A172 (cell line): ENCODE results near the gene SLC16A11. TPM values are rescaled to one million over a fixed set of nuclear protein-coding genes. Genes with fewer than 3 reads are reported as not detected.
A peak's percentile ranks its signal among the peaks of the same experiment; 100 is the strongest.
"Not testable (repeated sequence)": the region's sequence is repeated elsewhere in the genome, so short reads cannot be mapped to it uniquely, and the experiment has no call there.

Experiments used
- DNase-seq: peaks from one replicate; pipeline ENCODE4 v3.0.0-alpha.2; 2015; ENCODE audit warnings: low spot score
- total RNA-seq: library from RNA; depleted of rRNA; stranded (reverse); fragments of >200 nt; shearing (Covaris generic); gene quantifications from 2 replicates; pipeline ENCODE4 v1.2.3, GENCODE V29; 2014; rRNA removed

SLC16A11 gene
- total RNA-seq, 1 experiment from 2014 or later, result not detected

DNA sequence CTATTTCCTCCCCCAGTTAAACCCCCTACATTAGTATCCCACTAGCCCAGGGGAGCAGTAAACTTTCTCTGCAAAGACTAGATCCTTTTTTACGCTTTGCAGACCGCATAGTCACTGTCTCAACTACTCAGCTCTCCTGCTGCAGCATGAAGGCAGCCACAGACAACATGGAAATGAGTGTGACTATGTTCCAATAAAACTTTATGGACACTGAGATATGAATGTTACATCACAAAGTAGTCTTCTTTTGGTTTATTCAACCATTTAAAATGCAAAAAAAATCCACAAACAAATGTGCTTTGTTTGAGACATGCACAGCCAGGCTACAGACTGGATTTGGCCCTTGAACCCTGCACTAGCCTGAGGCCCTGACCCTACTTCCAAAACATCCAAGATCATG, 33.4 kb downstream of the SLC16A11 start:
- DNase-seq, result no peak

DNA sequence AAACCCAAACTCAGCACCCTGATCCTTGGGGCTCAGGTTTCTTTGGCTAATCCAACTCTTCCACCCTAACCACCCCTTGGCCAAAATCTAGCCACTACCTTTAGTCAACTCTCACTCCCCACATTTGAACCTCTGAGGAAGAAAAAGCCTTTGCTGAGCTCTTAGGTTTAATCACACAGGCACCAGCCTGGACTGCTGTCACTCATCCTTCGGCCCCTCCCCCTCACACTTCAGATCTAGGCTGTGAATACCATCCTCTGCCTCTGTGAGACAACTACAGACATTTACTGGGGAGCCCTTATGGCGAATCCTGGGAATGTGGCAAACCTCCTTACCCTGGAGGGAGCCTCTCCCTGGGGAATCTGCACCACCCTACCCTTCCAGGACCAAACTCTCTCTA, 36.7 kb downstream of the SLC16A11 start:
- DNase-seq, result no peak

DNA sequence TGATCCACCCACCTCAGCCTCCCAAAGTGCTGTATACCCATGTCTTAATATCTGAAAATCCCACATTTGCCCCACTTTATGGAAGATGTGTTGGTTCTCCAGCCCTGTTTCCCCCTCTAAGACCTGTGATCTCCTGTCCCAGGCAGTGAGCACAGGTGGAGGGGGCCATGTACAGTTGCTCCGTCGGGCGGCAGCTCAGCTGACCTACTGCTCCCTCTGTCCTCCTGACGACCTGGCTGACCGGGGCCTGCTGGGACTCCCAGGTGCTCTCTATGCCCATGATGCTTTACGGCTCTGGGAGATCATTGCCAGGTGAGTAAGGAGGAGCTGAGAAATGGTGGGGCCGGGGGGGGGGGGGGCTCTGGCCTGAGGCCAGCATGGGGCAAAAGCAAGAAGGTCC, 38.2 kb downstream of the SLC16A11 start:
- DNase-seq, result no peak

DNA sequence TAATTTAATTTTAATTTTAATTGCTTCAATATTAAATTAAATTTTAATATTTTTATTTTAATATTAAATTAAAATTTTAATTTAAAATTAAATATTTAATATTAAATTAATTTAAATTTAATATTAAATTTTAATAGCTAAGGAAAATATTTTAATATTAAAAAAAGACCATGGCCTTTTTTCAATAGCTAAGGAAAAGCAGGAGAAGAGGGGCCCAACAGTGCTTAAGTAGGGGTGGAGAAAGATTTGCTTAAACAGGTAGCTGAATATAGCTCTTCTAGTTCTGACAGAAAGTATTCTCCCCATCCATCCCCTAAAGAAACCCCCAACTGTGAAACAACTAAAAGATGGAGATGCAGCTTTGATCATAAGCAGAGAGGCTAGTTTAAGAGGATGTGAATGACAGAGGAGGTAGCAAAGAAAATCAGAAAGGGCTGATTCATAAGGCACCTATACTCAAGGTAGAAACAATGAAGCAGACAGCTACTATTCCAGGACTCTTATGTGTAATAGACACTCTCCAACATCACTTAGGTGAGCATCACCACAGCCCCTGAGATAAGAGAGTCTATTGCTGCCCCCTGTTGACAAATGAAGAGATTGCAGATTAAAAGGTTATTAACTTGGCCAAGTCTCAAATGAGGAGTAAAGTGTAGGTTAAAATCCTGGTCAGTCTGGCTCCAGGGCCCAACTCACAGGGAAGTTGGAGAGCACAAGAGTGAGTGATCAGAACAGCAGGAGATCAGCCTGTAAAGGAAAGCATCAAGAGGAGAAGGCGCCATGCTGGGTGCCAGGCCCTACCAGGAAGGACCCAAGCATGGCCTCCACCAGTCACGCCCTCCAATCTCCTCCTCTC, 39.3 kb downstream of the SLC16A11 start:
- DNase-seq, result peak; percentile 78

DNA sequence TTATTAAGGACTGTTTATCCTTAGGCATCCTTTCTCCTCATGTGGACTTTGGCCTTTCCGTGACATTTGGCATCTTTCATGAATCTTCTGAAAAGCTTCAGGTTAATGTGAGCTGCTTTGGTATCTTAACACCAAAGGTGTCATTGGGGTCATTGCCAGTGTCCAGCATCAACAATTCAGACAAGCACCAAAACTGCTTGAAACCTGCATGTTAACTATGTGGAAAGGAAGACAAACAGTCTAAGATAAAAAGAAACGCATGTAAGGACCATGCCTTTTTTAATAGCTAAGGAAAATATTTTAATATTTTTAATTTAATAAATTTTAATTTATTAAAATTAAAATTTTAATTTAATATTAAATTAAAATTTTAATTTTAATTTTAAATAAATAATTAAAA, 40.1 kb downstream of the SLC16A11 start:
- no peak for DNase-seq

DNA sequence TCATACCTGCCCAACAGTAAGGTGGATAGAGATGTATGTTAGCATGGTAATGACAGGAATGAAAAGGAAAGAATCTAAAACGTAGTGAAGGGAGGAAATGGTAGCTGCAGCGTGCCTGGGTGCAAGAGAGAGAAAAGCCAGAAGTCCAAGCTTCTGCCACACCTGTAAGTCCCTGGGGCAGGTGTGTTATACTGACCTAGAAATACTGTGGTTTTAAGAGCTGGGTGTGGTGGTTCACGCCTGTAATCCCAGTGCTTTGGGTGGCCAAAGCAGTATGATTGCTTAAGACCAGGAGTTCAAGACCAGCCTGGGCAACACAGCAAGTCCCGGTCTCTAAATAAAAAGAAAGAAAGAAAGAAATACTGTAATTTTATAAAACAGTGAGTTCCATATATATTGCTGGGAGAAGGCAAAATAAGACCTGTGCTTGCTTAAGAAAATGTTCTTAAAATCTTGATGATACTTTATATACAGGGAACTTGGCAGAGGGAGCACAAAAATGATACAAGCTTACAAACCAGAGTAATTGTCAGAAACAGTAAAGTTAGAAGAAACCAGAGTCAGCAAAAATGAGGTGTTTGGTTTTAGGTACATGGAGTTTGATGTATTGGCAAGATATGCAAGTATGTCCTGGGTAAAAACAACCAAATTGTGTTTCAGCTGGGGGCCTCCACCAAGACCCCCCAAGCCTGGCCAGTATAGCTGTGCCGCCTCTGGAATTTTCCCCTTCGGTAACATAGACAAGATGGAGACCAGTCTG, 41.4 kb downstream of the SLC16A11 start:
- no peak for DNase-seq

DNA sequence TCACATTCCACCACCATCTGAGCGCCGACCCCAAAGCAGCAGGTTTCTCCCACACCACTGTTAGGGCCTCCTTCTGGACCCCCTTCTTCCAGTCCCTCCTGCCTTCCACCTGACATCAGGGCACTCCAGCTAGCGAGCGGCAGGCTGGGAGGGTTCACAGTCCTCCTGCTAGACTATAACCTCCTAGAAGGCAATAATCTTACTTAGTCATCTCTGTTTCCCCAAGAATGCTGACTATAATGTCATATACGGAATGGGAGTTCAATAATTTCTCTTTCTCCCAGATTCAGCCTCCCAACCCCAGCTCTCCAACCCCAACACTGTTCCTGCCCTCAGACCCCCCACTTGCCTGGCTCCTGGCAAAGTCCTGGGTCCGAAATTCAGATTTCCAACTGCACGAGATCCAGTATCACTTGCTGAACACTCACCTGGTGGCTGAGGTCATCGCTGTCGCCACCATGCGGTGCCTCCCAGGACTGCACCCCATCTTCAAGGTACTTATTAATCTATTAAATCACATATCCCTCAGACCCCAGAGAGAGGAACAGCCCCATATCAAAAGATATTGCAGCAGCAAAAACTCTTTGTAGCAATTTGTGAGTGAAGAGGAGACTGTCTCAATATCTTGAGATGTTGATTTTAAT, 42.5 kb downstream of the SLC16A11 start:
- no peak for DNase-seq

DNA sequence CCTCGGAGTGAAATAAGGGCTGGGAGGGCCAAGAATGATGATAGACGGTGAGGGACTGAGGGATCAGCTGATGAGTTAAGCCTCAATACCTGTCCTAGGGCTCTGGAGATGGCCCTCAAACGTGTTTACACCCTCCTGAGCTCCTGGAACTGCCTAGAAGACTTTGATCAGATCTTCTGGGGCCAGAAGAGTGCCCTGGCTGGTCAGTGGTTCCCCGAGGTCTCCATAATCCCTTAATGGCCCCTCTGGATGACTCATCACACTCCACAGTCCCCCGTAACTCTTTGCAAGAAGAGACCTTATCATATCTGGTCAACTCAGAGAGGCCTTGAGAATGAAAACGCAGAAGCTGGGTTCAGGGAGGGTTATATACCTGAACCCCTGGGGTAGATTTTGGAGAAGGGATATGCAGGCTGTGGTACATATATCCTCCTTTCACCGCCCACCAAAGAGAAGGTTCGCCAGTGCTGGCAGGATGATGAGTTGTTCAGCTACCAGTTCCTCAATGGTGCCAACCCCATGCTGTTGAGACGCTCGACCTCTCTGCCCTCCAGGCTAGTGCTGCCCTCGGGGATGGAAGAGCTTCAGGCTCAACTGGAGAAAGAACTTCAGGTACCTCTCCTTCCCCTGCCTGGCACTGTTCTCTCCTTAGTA, 44.9 kb downstream of the SLC16A11 start:
- DNase-seq, result no peak

DNA sequence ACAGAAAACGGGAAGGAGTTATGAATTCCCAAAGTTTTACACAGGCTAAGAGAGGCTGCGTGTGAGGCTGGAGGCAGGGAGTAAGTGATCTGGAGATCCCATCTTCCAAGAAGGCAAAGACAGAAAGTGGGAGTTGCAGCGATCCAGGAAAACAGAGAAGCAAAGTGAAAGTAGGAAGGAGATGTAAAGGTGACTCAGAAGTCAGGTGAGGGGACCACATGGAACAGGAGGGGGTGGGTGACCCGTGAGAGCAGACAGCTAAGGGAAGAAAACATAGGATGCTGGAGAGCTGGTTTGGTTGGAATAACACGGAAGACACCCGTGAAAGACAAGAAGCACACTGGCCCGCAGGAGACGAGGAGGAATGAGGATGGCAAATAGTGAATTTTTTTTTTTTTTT, 46.7 kb downstream of the SLC16A11 start:
- DNase-seq, result no peak

DNA sequence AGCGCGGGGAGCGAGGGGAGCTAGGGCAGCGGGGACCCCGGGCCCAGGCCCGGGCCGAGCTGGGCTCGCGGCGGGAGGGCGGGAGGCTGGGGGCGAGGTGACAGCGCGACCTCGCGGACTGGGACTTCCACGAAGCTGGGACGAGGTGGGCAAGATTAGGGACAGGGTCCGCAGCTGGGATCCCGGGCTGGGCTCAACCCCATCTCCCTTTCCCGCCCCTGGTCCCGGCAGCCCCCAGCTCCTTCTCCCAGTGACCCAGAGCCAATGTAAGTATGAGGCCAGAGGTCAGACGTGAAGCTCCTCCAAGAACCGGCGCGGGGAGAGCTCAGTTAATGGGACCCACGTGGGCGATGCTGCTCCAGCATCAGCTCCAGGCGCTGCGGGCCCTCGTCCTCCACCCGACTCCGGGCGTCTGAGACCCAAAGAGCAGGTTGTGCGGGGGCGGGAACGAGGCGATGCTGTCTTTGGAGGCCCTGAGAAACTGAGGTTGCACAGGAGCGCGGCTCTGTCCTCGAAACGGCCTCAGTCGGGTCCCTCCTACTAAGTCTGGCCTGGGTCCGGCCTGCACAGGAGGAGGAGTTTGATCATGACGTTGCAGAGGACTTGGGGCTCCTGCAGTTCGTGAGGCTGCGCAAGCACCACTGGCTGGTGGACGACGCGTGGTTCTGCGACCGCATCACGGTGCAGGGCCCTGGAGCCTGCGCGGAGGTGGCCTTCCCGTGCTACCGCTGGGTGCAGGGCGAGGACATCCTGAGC, 47.5 kb downstream of the SLC16A11 start:
- DNase-seq, result no peak

DNA sequence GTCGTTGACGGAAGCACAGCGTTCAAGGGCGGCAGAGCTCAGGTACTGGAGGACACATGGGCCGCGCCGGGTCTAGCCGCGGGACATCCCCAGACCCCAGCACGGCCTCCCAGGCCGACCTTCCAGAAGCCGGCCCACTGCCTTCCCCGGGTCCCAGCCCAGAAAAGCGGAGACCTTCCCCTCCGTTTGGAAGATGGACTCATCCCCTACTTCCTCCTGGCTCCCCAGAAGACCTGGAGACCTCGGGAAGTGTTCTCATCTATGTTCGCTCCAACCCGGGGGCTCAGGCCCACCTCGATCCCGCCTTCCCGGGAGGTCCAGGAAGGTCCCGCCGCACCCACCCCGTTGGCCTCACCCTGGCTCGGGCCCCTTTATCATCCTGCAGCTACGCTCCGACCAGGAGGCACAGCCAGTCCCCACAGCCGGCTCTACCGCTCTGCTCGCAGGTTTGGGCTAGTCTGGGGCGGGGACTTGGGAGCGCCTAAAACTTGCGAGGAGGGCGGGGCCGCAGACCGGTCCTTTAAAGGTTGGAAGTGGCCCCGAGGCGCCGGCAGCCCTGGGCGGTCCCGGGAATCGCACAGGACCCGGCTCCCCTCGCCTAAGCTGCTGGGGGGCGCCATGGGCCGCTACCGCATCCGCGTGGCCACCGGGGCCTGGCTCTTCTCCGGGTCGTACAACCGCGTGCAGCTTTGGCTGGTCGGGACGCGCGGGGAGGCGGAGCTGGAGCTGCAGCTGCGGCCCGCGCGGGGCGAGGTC, 48.2 kb downstream of the SLC16A11 start, which contains the start of gene ALOX12:
Gene ALOX12, plus strand, starts transcription at position 550 of the 756 bp plus-strand sequence. Its CDS starts 69 bp downstream, at position 619.
- no peak for DNase-seq

DNA sequence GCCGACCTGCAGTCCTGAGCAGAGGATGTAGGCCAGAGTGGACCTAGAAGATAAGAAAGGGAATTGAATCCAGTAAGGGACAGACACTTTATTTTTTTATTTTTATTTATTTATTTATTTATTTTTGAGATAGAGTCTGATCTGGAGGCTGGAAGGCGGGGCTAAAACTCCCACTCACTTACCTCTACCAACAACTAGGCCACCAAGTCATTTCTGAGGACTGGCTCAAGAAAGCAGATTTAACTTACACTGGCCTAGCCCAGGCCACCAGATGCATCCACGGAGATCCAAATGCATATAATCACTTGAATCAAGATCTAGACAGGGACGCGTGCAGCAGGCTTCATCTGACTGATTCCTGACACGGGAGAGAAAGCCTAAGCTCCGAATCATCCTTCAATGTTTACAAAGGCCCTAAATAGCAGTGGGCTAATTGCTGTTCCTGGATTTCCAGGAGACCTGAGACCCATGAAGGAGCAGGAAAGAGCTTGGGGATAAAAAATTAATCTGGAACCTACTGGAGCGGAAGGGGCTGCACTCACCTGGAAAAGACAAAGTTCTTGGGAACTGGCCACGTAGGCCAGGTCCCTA, 49.1 kb downstream of the SLC16A11 start:
- DNase-seq, result no peak

DNA sequence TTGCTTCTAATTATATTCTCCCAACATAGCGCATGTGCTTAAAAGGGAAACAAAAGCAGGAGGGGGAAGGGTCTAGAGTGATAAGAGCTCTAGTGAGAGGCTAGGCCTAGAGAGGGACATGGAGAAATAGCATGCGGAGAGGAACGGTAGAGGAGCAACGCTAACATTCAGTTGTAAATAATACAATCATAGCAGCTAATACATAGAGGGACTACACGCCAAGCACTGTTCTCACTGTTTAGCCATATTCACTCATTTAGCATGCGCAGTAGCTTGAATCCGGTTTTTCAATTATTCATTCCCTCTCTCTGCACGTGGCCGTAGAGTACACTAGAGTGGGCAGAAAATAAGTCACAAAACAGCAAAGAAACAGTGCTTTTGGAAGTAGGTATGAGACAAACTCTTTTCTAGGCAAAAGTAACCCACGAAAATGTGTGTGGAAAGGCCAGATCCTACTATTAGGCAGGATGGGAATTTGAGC, 49.7 kb downstream of the SLC16A11 start:
- DNase-seq, result no peak

DNA sequence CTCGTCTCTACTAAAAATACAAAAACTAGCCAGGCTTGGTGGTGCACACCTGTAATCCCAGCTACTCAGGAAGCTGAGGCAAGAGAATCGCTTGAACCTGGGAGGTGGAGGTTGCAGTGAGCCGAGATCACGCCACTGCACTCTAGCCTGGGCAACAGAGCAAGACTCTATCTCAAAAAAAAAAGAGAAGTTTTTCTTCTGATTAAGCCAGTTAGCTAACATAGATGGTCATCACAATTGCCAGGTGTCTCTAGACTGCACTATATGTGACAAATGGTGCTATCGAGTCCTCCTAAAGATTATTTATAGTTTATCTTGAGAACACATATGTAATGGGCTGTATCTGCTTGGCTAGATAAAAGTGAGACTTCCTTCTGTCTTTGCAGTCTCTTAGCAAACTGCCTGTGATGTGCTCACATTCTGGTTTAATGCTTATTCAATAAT, 50.3 kb downstream of the SLC16A11 start:
- not testable (repeated sequence) for DNase-seq

Other genes starting within 250 kb of the SLC16A11 start
- gene TEKT1, start 212.4 kb downstream of the SLC16A11 start, total RNA-seq, result not detected in 2 replicates
- gene ALOX12, start 48.0 kb downstream of the SLC16A11 start, total RNA-seq, result not detected in 2 replicates
- gene RNASEK, start 31.5 kb downstream of the SLC16A11 start, total RNA-seq, result 220 and 249 TPM in 2 replicates
- gene BCL6B, start 21.0 kb downstream of the SLC16A11 start, total RNA-seq, result 0.07 TPM in 1 of 2 replicates, not detected in the other
- gene SLC16A13, start 8.1 kb downstream of the SLC16A11 start, total RNA-seq, result 0.74 and 1.9 TPM in 2 replicates
- gene CLEC10A, start 36.2 kb upstream of the SLC16A11 start, total RNA-seq, result not detected in 2 replicates
- not detected in 2 replicates for gene ASGR2, start 70.7 kb upstream of the SLC16A11 start, total RNA-seq
- gene ASGR1, start 135.3 kb upstream of the SLC16A11 start, total RNA-seq, result 0.86 and 0.98 TPM in 2 replicates
- 7.2 and 7.3 TPM in 2 replicates for gene DLG4, start 175.7 kb upstream of the SLC16A11 start, total RNA-seq
- 278 and 349 TPM in 2 replicates for gene ACADVL, start 175.8 kb upstream of the SLC16A11 start, total RNA-seq
- gene DVL2, start 190.4 kb upstream of the SLC16A11 start, total RNA-seq, result 65.1 and 82.4 TPM in 2 replicates
- gene PHF23, start 195.4 kb upstream of the SLC16A11 start, total RNA-seq, result 59.5 and 75.3 TPM in 2 replicates
- 144 and 238 TPM in 2 replicates for gene GABARAP, start 198.4 kb upstream of the SLC16A11 start, total RNA-seq
- 34.2 and 36.9 TPM in 2 replicates for gene CTDNEP1, start 207.6 kb upstream of the SLC16A11 start, total RNA-seq
- 102 and 104 TPM in 2 replicates for gene ELP5, start 208.1 kb upstream of the SLC16A11 start, total RNA-seq
- gene CLDN7, start 218.4 kb upstream of the SLC16A11 start, total RNA-seq, result 1.2 TPM in 1 of 2 replicates, not detected in the other
- gene SLC2A4, start 237.6 kb upstream of the SLC16A11 start, total RNA-seq, result not detected in 2 replicates